HepG2 (cell line): Measurements from ENCODE around the gene DNASE1L2. TPM values are rescaled to one million over a fixed set of nuclear protein-coding genes. Genes with fewer than 3 reads are reported as not detected.

Experiments
- AHR ChIP-seq: IDR thresholded peaks from 2 replicates; pipeline ENCODE4 v1.6.1; 2018; ENCODE audit warnings: missing genetic modification reagents, missing compliant biosample characterization
- DNMT3B ChIP-seq: conservative IDR thresholded peaks from 2 replicates; pipeline ENCODE4 v1.6.1; 2016; ENCODE audit warnings: missing biosample characterization, control low read depth
- ELF1 ChIP-seq: sonication (generic); formaldehyde crosslinking; IDR thresholded peaks from 2 replicates; pipeline ENCODE4 v1.4.0; 2020; ENCODE audit warnings: missing genetic modification reagents
- ERF ChIP-seq: IDR thresholded peaks from 2 replicates; pipeline ENCODE4 v1.6.1; 2018; ENCODE audit warnings: missing biosample characterization, missing genetic modification reagents
- GABPB1 ChIP-seq: IDR thresholded peaks from 2 replicates; pipeline ENCODE4 v1.6.1; 2016; ENCODE audit warnings: mild to moderate bottlenecking, missing genetic modification reagents, moderate library complexity, missing compliant biosample characterization
- HNF4A ChIP-seq: sonication (generic); formaldehyde crosslinking; IDR thresholded peaks from 2 replicates; pipeline ENCODE4 v1.4.0; 2020; ENCODE audit warnings: missing genetic modification reagents
- IKZF4 ChIP-seq: sonication (generic); formaldehyde crosslinking; IDR thresholded peaks from 2 replicates; pipeline ENCODE4 v1.5.1; 2020; ENCODE audit warnings: borderline replicate concordance, mild to moderate bottlenecking, low read depth, missing genetic modification reagents; ENCODE audit errors: not compliant biosample characterization
- ISL2 ChIP-seq: sonication (generic); formaldehyde crosslinking; IDR thresholded peaks from 2 replicates; pipeline ENCODE4 v1.5.0; 2020; ENCODE audit warnings: missing genetic modification reagents
- MBD4 ChIP-seq: IDR thresholded peaks from 2 replicates; pipeline ENCODE4 v1.6.1; 2012; ENCODE audit warnings: low read length, inconsistent platforms, borderline replicate concordance
- RBFOX2 ChIP-seq: fragments of 200-400 bp; formaldehyde crosslinking; IDR thresholded peaks from 2 replicates; pipeline ENCODE4 v1.6.1; 2017; ENCODE audit warnings: low read depth, mild to moderate bottlenecking, low read length
- ZC3H4 ChIP-seq: sonication (generic); formaldehyde crosslinking; IDR thresholded peaks from 2 replicates; pipeline ENCODE4 v1.4.0; 2020; ENCODE audit warnings: missing genetic modification reagents, borderline replicate concordance
- ZNF24 ChIP-seq: fragments of 450-650 bp; IDR thresholded peaks from 2 replicates; pipeline ENCODE4 v1.6.1; 2017; ENCODE audit warnings: antibody characterized with exemption, mild to moderate bottlenecking
- ZNF264 ChIP-seq: sonication (generic); formaldehyde crosslinking; IDR thresholded peaks from 2 replicates; pipeline ENCODE4 v1.4.0; 2020; ENCODE audit warnings: missing genetic modification reagents
- ZNF34 ChIP-seq: sonication (generic); formaldehyde crosslinking; IDR thresholded peaks from 2 replicates; pipeline ENCODE4 v1.4.0; 2020; ENCODE audit warnings: mild to moderate bottlenecking, missing genetic modification reagents, borderline replicate concordance
- ZNF367 ChIP-seq: sonication (generic); formaldehyde crosslinking; IDR thresholded peaks from 2 replicates; pipeline ENCODE4 v1.4.0; 2020; ENCODE audit warnings: missing genetic modification reagents, borderline replicate concordance
- ZNF577 ChIP-seq: sonication (generic); formaldehyde crosslinking; IDR thresholded peaks from 2 replicates; pipeline ENCODE4 v1.4.0; 2020; ENCODE audit warnings: mild to moderate bottlenecking, low read depth, missing genetic modification reagents, borderline replicate concordance
- ZNF883 ChIP-seq: sonication (generic); formaldehyde crosslinking; IDR thresholded peaks from 2 replicates; pipeline ENCODE4 v1.5.1; 2020; ENCODE audit warnings: mild to moderate bottlenecking, missing genetic modification reagents; ENCODE audit errors: not compliant biosample characterization
- polyA plus RNA-seq, 8 experiments: library from polyadenylated mRNA; depleted of rRNA in 3 of 8; stranded (reverse) in 7 of 8; unstranded in 1 of 8; fragments of >200 nt; fragmentation: Illumina TruSeq in 4 of 8; extraction: Trizol in 4 of 8; gene quantifications; 2 replicates each; pipeline versions ENCODE4 v1.2.1 to v1.2.3, GENCODE V29; 2011 to 2016; ENCODE audit warnings: low read depth in 4 of 8, missing spikeins in 1 of 8, mixed read lengths in 1 of 8; ENCODE audit not compliant: insufficient read depth in 1 of 8
- total RNA-seq, 5 experiments: library from RNA; depleted of rRNA; stranded (reverse); fragments of >200 nt; fragmentation: Illumina TruSeq; extraction: Trizol; gene quantifications; 2 replicates each; pipeline ENCODE4 v1.2.3, GENCODE V29; 2016; ENCODE audit warnings: low read depth in 1 of 5
- TF ChIP-seq, protein P1 (sequence below): sonication (generic); formaldehyde crosslinking; IDR thresholded peaks from 2 replicates; pipeline ENCODE4 v1.5.1; 2020; ENCODE audit warnings: missing genetic modification reagents, mild to moderate bottlenecking, borderline replicate concordance
- TF ChIP-seq, protein P2 (sequence below): IDR thresholded peaks from 2 replicates; pipeline ENCODE4 v1.6.1; 2012; ENCODE audit warnings: inconsistent platforms
- TF ChIP-seq, protein P3 (sequence below): IDR thresholded peaks from 2 replicates; pipeline ENCODE4 v1.6.1; 2018; ENCODE audit warnings: missing genetic modification reagents
- TF ChIP-seq, protein P4 (sequence below): sonication (generic); formaldehyde crosslinking; IDR thresholded peaks from 2 replicates; pipeline ENCODE4 v1.4.0; 2020; ENCODE audit warnings: missing genetic modification reagents, borderline replicate concordance
- TF ChIP-seq, protein P5 (sequence below): sonication (generic); formaldehyde crosslinking; IDR thresholded peaks from 2 replicates; pipeline ENCODE4 v1.4.0; 2020; ENCODE audit warnings: mild to moderate bottlenecking, missing genetic modification reagents

Gene DNASE1L2
- total and polyA plus RNA-seq, 2 of the 13 experiments (the other 11 are each of a cell fraction or from before 2014, with no cell fraction given) = 0.44 to 0.50 TPM

DNA sequence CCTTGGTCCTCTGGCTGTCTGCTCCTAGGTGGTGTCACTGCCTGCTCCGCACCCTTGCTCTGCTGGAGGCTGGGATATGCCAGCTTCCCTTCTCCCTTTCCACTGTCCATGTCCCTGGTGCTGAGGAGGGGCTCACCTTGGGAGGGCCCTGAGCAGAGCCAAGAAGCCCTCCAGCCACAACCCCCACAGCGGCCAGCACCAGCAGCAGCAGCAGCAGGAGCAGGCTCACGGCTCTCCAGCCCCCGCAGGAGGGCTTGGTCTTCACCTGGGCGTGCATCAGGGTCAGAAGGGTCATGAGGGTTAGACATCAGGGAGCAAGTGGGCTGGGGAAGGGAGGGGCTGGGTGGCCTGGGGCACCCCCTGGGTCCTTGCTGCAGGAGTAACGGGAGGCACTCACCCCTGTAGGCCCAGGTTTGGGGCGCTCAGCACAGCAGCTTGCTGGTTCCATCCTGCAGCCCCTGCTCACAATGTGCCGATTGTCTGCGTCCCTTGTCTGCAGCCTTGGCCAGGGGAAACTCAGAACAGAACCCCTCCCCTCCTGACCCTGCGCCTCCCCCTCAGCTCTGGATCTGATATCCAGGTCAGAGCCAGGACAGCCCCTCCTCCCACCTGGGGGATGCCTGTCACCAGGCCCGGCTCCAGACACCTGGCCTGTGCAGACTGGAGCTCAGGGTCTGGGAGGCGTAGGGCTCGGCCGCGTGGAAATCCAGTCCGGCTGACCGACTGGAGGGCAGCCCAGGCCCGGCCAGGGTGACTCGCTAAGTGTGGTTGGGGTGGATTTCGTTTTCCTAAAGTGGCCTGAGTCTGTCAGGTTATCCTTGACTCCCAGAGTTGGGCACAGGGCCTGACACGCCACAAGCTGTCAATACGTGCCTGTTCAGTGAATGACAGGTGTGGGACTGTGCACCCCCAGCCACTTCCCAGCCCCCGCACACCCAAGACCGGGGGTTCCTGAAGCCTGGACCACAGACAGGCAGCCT is 25.6 kb upstream of the DNASE1L2 start, which contains the start of gene BRICD5 (continued):
- TF ChIP-seq, protein P1, sequence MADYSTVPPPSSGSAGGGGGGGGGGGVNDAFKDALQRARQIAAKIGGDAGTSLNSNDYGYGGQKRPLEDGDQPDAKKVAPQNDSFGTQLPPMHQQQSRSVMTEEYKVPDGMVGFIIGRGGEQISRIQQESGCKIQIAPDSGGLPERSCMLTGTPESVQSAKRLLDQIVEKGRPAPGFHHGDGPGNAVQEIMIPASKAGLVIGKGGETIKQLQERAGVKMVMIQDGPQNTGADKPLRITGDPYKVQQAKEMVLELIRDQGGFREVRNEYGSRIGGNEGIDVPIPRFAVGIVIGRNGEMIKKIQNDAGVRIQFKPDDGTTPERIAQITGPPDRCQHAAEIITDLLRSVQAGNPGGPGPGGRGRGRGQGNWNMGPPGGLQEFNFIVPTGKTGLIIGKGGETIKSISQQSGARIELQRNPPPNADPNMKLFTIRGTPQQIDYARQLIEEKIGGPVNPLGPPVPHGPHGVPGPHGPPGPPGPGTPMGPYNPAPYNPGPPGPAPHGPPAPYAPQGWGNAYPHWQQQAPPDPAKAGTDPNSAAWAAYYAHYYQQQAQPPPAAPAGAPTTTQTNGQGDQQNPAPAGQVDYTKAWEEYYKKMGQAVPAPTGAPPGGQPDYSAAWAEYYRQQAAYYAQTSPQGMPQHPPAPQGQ = no peak
- TF ChIP-seq ZNF883 (CRISPR knock-in tag) (no peak), ZNF34 (CRISPR knock-in tag) (0 out of 2 replicates have a peak, but pooled peaks have one; percentile 16), ZNF577 (CRISPR knock-in tag) (no peak), ZC3H4 (CRISPR knock-in tag) (no peak), RBFOX2 (peak; percentile 45), ERF (no peak), ISL2 (CRISPR knock-in tag) (no peak), MBD4 (no peak), ZNF367 (CRISPR knock-in tag) (no peak), HNF4A (CRISPR knock-in tag) (no peak), ZNF264 (CRISPR knock-in tag) (no peak), DNMT3B (no peak), IKZF4 (CRISPR knock-in tag) (no peak), ZNF24 (no peak), GABPB1 (CRISPR knock-in tag) (no peak; the same call in 1 of the 2 replicates), AHR (CRISPR knock-in tag) (no peak), ELF1 (no peak)
- TF ChIP-seq, protein P2, sequence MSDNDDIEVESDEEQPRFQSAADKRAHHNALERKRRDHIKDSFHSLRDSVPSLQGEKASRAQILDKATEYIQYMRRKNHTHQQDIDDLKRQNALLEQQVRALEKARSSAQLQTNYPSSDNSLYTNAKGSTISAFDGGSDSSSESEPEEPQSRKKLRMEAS = peak; percentile 50; the same call in 1 of the 2 replicates
- TF ChIP-seq, protein P3, sequence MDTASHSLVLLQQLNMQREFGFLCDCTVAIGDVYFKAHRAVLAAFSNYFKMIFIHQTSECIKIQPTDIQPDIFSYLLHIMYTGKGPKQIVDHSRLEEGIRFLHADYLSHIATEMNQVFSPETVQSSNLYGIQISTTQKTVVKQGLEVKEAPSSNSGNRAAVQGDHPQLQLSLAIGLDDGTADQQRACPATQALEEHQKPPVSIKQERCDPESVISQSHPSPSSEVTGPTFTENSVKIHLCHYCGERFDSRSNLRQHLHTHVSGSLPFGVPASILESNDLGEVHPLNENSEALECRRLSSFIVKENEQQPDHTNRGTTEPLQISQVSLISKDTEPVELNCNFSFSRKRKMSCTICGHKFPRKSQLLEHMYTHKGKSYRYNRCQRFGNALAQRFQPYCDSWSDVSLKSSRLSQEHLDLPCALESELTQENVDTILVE (CRISPR knock-in tag) = no peak
- TF ChIP-seq, protein P4, sequence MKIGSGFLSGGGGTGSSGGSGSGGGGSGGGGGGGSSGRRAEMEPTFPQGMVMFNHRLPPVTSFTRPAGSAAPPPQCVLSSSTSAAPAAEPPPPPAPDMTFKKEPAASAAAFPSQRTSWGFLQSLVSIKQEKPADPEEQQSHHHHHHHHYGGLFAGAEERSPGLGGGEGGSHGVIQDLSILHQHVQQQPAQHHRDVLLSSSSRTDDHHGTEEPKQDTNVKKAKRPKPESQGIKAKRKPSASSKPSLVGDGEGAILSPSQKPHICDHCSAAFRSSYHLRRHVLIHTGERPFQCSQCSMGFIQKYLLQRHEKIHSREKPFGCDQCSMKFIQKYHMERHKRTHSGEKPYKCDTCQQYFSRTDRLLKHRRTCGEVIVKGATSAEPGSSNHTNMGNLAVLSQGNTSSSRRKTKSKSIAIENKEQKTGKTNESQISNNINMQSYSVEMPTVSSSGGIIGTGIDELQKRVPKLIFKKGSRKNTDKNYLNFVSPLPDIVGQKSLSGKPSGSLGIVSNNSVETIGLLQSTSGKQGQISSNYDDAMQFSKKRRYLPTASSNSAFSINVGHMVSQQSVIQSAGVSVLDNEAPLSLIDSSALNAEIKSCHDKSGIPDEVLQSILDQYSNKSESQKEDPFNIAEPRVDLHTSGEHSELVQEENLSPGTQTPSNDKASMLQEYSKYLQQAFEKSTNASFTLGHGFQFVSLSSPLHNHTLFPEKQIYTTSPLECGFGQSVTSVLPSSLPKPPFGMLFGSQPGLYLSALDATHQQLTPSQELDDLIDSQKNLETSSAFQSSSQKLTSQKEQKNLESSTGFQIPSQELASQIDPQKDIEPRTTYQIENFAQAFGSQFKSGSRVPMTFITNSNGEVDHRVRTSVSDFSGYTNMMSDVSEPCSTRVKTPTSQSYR (CRISPR knock-in tag) = peak; percentile 75
- TF ChIP-seq, protein P5, sequence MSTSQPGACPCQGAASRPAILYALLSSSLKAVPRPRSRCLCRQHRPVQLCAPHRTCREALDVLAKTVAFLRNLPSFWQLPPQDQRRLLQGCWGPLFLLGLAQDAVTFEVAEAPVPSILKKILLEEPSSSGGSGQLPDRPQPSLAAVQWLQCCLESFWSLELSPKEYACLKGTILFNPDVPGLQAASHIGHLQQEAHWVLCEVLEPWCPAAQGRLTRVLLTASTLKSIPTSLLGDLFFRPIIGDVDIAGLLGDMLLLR (CRISPR knock-in tag) = peak; percentile 58; the same call in 1 of the 2 replicates
